GM21515 (cell line): ENCODE results near the gene FOLR2.
"Not testable (repeated sequence)": the region's sequence is repeated elsewhere in the genome, so short reads cannot be mapped to it uniquely, and the experiment has no call there.

Experiments
- ATAC-seq: cut with Tn5 transposase; IDR thresholded peaks from one replicate; pipeline ENCODE4 v1.9.1; 2021; ENCODE audit not compliant: unreplicated experiment

The FOLR2 gene

GRCh38 chr11:72216638-72217037 is at the start of gene FOLR2:
FOLR2 (plus strand) TSS chr11:72216794; CDS start chr11:72218585, 1,791 bp downstream.
- ATAC-seq = no peak

DNA sequence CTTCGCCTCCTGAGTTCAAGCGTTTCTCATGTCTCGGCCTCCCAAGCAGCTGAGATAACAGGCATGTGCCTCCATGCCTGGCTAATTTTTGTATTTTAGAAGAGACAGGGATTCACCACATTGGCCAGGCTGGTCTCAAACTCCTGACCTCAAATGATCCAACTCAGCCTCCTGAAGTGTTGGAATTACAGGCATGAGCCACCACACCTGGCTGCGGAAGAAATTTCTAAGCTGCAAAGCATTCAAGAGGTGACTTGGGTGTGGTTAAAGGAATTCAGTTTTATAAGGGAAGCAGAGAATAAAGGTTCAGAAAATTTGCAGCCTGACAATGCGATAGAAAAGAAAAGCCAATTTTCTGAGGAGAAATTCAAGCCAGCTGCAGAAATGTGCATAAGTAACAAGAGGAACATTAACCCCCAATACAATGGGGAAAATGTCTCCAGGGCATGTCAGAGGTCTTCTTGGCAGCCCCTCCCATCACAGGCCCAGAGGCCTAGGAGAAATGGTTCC is 47.5 kb upstream of the FOLR2 start:
- ATAC-seq = not testable (repeated sequence)

DNA sequence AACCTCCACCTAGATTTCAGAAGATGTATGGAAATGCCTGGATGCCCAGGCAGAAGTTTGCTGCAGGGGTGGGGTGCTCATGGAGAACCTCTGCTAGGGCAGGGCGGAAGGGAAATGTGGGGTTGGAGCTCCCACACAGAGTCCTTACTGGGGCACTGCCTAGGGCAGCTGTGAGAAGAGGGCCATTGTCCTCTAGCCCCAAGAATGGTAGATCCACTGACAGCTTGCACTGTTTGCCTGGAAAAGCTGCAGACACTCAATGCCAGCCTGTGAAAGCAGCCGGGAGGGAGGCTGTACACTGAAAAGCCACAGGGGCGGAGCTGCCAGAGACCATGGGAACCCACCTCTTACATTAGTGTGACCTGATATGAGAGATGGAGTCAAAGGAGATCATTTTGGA is 46.8 kb upstream of the FOLR2 start:
- not testable (repeated sequence) for ATAC-seq

DNA sequence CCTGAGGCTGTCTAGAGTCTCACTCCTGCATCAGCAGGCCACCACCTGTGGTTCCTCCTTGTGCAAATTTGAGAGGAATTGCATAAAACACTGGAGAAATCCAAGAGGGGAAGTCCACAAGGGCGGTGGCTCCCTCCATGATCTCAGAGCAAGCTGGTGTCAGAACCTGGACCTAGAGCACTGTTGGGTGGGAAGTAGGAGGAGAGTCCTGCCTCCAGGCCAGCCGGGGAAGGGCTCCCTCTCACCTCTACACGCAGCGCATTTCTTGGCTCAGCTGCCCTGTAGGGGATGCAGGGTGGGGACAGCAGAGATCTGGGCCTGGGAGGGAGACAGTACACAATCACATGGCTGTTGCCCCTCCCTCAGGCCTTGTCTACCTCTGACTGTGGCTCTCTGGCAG is 44.6 kb upstream of the FOLR2 start:
- ATAC-seq = not testable (repeated sequence)

DNA sequence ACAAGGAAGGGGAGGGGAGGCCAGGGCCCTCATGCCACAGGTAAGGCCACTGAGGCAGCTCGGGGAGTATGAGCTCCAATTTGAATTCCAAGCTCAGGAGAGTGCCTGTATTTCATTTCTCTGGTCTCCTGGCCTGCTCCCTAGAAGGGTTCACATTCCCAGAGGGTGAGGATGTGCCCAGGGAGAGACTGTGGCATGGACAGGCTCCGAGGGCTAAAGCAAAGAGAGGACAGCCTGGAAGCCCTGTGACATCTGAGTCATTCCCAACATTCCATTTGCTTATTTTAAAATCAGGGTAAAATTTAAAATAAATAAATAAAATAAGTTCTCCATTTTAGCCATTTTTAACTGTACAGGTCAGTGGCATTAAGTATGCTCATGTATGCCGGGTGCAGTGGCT is 43.3 kb upstream of the FOLR2 start:
- no peak for ATAC-seq

GRCh38 chr11:72174302-72175070 is 42.1 kb upstream of the FOLR2 start:
- no peak for ATAC-seq

DNA sequence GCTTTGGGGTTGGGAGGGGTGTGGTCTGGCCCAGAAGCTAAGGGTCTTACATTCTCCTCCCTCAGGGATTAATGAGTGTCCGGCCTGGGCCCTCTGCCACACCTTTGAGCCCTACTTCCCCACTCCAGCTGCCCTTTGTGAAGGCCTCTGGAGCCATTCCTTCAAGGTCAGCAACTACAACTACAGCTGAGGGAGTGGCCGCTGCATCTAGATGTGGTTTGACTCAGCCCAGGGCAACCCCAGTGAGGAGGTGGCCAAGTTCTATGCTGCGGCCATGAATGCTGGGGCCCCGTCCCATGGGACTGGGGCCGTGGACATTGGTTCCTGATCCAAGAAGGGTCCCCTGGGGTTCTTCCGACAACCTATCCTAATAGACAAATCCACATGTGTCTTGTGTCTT is 38.9 kb upstream of the FOLR2 start:
- ATAC-seq = no peak

DNA sequence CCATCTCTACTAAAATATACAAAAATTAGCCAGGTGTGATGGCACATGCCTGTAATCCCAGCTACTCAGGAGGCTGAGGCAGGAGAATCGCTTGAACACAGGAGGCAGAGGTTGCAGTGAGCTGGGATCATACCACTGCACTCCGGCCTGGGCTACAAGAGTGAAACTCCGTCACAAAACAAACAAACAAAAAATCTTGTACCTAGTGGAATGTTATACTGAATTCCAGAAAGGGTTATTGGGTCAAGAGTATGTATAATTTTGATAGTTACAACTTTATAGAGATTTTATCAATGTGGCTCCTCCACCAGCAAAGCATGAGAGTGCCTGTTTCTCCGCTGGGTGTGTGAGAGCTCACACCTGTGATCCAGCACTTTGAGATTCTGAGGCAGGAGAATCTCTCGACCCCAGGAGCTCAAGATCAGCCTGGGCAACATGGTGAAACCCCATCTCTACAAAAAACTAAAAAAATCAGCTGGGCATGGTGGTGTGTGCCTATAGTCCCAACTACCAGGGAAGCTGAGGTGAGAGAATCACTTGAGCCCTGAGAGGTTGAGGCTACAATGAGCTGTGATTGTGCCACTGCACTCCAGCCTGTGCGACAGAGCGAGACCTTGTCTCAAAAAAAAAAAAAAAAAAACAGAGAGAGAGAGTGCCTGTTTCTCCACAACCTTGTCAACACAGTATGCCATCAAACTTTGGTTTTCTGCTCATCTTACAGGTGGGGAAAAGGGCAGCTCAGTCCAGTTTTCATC is 37.4 kb upstream of the FOLR2 start:
- no peak for ATAC-seq

- ATAC-seq = no peak
These were observed 36.7 kb upstream of the FOLR2 start for GRCh38 chr11:72179804-72180396.

GRCh38 chr11:72180892-72181552 is 35.6 kb upstream of the FOLR2 start:
- ATAC-seq = not testable (repeated sequence)

- ATAC-seq = not testable (repeated sequence)
These were observed 35.0 kb upstream of the FOLR2 start for GRCh38 chr11:72181553-72181958.

DNA sequence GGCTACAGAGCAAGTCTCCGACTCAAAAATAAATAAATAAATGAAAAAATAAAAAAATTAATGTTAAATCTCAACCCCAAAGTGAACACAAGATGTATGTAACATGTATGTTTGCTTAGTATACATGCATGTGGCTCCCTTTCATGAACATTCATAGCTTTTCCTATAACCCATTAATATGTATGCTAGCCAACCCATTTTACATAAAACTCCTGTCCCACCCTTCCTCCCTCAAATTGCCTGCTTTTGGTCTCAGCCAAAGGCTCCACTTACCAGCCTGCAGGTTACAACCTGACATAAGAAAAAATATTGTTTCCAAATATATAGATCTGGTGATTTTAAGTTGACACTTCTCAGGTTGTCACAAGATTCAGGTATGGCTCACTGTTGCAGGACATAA is 28.3 kb upstream of the FOLR2 start:
- ATAC-seq = no peak

DNA sequence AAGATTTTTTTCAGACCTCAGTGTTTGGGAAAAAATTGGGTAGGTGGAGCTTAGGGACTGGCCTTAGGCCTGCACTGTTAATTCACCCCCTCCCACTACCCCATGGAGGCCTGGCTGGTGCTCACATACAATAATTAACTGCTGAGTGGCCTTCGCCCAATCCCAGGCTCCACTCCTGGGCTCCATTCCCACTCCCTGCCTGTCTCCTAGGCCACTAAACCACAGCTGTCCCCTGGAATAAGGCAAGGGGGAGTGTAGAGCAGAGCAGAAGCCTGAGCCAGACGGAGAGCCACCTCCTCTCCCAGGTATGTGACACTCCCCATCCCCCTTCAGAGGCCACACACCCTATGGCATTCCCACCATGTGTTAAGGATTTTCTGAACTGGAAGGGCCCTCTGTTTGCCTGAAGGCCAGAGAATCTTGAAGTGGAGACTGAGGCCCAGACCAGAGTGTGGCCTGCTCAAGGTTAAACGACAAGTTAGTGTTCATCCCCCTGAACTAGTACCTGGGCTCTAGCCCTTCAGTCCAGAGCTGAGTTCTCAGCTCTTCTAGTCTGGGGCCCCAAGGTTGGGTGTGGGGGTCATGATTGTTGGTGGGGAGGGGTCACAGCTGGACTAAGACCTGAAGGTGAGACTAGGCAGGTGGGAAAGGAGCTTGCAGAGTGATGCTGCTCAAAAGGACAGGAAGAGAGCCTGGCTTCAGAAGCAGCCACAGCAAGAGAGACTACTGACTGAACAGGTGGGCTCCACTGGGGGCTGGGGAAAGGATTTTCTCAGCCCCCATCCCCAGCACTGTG is 26.9 kb upstream of the FOLR2 start:
- ATAC-seq = no peak

- ATAC-seq = no peak
These were observed 25.9 kb upstream of the FOLR2 start for GRCh38 chr11:72190631-72191071.

DNA sequence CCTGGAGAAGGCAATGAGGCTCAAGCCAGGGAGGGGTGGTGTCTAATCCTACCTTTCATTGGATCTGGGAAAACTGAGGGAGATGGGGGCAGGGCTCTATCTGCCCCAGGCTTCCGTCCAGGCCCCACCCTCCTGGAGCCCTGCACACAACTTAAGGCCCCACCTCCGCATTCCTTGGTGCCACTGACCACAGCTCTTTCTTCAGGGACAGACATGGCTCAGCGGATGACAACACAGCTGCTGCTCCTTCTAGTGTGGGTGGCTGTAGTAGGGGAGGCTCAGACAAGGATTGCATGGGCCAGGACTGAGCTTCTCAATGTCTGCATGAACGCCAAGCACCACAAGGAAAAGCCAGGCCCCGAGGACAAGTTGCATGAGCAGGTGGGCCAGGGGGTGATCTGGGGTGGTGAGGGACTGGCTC is 24.6 kb upstream of the FOLR2 start, which contains the start of gene FOLR1:
TSS of gene FOLR1 (plus strand) at position 180 of the 421 bp plus-strand sequence. CDS start at position 214, 34 bp downstream.
- ATAC-seq = no peak

GRCh38 chr11:72195518-72196270 is 20.9 kb upstream of the FOLR2 start:
- ATAC-seq = no peak

DNA sequence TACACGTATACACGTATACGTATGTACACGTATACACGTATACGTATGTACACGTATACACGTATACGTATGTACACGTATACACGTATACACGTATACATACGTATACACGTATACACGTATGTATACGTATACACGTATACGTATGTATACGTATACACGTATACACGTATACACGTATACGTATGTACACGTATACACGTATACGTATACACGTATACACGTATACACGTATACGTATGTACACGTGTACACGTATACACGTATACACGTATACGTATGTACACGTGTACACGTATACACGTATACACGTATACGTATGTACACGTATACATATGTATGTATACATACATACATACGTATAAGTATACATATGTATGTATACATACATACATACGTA is 15.1 kb upstream of the FOLR2 start:
- not testable (repeated sequence) for ATAC-seq

DNA sequence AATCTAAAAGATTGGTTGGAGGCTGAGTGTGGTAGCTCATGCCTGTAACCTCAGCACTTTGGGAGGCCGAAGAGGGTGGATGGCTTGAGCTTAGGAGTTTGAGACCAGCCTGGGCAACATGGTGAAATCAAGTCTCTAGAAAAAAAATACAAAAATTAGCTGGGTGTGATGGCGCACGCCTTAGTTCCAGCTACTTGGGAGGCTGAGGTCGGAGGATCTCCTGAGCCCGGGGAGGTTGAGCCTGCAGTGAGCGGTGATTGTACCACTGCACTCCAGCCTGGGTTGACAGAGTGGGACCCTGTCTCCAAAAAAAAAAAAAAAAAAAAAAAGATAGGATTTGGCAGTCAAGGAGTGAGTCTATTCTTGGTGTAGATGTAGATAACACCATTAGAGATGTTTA is 14.0 kb upstream of the FOLR2 start:
- no peak for ATAC-seq

- ATAC-seq = no peak
These were observed 13.4 kb upstream of the FOLR2 start for GRCh38 chr11:72203163-72203562.
